HepG2 (cell line): ENCODE measurements around the gene SMTNL1. TPM values are rescaled to one million over a fixed set of nuclear protein-coding genes. Genes with fewer than 3 reads are reported as not detected.

ENCODE experiments used
- ATF4 ChIP-seq, 2 experiments: fragments of 450-650 bp in 1 of 2; sonication (generic) in 1 of 2; formaldehyde crosslinking; IDR thresholded peaks; 2 replicates each; pipeline versions ENCODE4 v1.5.0 to v1.8.0; 2020 to 2022; ENCODE audit warnings: mild to moderate bottlenecking in 1 of 2, missing genetic modification reagents in 1 of 2
- HNF1B ChIP-seq: sonication (generic); formaldehyde crosslinking; IDR thresholded peaks from 2 replicates; pipeline ENCODE4 v1.5.1; 2020; ENCODE audit warnings: mild to moderate bottlenecking, moderate library complexity, missing genetic modification reagents
- KAT7 ChIP-seq: IDR thresholded peaks from 2 replicates; pipeline ENCODE4 v1.6.1; 2018; ENCODE audit warnings: borderline replicate concordance, missing compliant biosample characterization
- NR1H2 ChIP-seq: sonication (generic); formaldehyde crosslinking; IDR thresholded peaks from 2 replicates; pipeline ENCODE4 v1.8.1; 2022; ENCODE audit warnings: low read depth, missing genetic modification reagents, borderline replicate concordance
- PHF20 ChIP-seq: sonication (generic); formaldehyde crosslinking; IDR thresholded peaks from 2 replicates; pipeline ENCODE4 v1.5.0; 2020; ENCODE audit warnings: mild to moderate bottlenecking, missing genetic modification reagents
- SETDB1 ChIP-seq: sonication (generic); formaldehyde crosslinking; IDR thresholded peaks from 2 replicates; pipeline ENCODE4 v1.5.1; 2020; ENCODE audit warnings: missing genetic modification reagents, mild to moderate bottlenecking, borderline replicate concordance
- SMC3 ChIP-seq: IDR thresholded peaks from 2 replicates; pipeline ENCODE4 v1.6.1; 2011; ENCODE audit warnings: low read length, improper control_type of control experiment
- STAT6 ChIP-seq: sonication (generic); formaldehyde crosslinking; IDR thresholded peaks from 2 replicates; pipeline ENCODE4 v1.4.0; 2020; ENCODE audit warnings: missing genetic modification reagents, mild to moderate bottlenecking, borderline replicate concordance
- ZFYVE20 ChIP-seq: sonication (generic); formaldehyde crosslinking; IDR thresholded peaks from 2 replicates; pipeline ENCODE4 v1.8.0; 2023; ENCODE audit warnings: low read depth, mild to moderate bottlenecking, moderate library complexity, missing genetic modification reagents, borderline replicate concordance
- ZNF30 ChIP-seq: sonication (generic); formaldehyde crosslinking; IDR thresholded peaks from 2 replicates; pipeline ENCODE4 v1.5.0; 2020; ENCODE audit warnings: mild to moderate bottlenecking, missing genetic modification reagents
- ZNF766 ChIP-seq: sonication (generic); formaldehyde crosslinking; IDR thresholded peaks from 2 replicates; pipeline ENCODE4 v1.5.0; 2020; ENCODE audit warnings: missing genetic modification reagents, borderline replicate concordance
- polyA plus RNA-seq, 8 experiments: library from polyadenylated mRNA; depleted of rRNA in 3 of 8; stranded (reverse) in 7 of 8; unstranded in 1 of 8; fragments of >200 nt; fragmentation: Illumina TruSeq in 4 of 8; extraction: Trizol in 4 of 8; gene quantifications; 2 replicates each; pipeline versions ENCODE4 v1.2.1 to v1.2.3, GENCODE V29; 2011 to 2016; ENCODE audit warnings: low read depth in 4 of 8, missing spikeins in 1 of 8, mixed read lengths in 1 of 8; ENCODE audit not compliant: insufficient read depth in 1 of 8
- total RNA-seq, 5 experiments: library from RNA; depleted of rRNA; stranded (reverse); fragments of >200 nt; fragmentation: Illumina TruSeq; extraction: Trizol; gene quantifications; 2 replicates each; pipeline ENCODE4 v1.2.3, GENCODE V29; 2016; ENCODE audit warnings: low read depth in 1 of 5
- TF ChIP-seq, protein P1 (sequence below): fragments of 450-650 bp; IDR thresholded peaks from 2 replicates; pipeline ENCODE4 v1.6.1; 2017
- TF ChIP-seq, protein P2 (sequence below): sonication (generic); formaldehyde crosslinking; IDR thresholded peaks from 2 replicates; pipeline ENCODE4 v1.4.0; 2020; ENCODE audit warnings: missing genetic modification reagents, borderline replicate concordance

The SMTNL1 gene
- total and polyA plus RNA-seq, 2 of the 13 experiments (the other 11 are each of a cell fraction or from before 2014, with no cell fraction given), result 0.04 TPM; not detected in 1

GRCh38 chr11:57530596-57531507 is 6.5 kb upstream of the SMTNL1 start, which contains the start of gene TIMM10 (continued):
- TF ChIP-seq, protein P1, sequence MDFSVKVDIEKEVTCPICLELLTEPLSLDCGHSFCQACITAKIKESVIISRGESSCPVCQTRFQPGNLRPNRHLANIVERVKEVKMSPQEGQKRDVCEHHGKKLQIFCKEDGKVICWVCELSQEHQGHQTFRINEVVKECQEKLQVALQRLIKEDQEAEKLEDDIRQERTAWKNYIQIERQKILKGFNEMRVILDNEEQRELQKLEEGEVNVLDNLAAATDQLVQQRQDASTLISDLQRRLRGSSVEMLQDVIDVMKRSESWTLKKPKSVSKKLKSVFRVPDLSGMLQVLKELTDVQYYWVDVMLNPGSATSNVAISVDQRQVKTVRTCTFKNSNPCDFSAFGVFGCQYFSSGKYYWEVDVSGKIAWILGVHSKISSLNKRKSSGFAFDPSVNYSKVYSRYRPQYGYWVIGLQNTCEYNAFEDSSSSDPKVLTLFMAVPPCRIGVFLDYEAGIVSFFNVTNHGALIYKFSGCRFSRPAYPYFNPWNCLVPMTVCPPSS, result no peak
- TF ChIP-seq, protein P2, sequence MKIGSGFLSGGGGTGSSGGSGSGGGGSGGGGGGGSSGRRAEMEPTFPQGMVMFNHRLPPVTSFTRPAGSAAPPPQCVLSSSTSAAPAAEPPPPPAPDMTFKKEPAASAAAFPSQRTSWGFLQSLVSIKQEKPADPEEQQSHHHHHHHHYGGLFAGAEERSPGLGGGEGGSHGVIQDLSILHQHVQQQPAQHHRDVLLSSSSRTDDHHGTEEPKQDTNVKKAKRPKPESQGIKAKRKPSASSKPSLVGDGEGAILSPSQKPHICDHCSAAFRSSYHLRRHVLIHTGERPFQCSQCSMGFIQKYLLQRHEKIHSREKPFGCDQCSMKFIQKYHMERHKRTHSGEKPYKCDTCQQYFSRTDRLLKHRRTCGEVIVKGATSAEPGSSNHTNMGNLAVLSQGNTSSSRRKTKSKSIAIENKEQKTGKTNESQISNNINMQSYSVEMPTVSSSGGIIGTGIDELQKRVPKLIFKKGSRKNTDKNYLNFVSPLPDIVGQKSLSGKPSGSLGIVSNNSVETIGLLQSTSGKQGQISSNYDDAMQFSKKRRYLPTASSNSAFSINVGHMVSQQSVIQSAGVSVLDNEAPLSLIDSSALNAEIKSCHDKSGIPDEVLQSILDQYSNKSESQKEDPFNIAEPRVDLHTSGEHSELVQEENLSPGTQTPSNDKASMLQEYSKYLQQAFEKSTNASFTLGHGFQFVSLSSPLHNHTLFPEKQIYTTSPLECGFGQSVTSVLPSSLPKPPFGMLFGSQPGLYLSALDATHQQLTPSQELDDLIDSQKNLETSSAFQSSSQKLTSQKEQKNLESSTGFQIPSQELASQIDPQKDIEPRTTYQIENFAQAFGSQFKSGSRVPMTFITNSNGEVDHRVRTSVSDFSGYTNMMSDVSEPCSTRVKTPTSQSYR (CRISPR knock-in tag), result no peak
- no peak for TF ChIP-seq ZNF30 (CRISPR knock-in tag)
- no peak for TF ChIP-seq ZFYVE20 (CRISPR knock-in tag)
- no peak for TF ChIP-seq KAT7 (CRISPR knock-in tag)
- no peak for TF ChIP-seq SETDB1
- 0 out of 2 replicates have a peak, but pooled peaks have one; percentile 1 for TF ChIP-seq SMC3
- no peak for TF ChIP-seq STAT6 (CRISPR knock-in tag)
- TF ChIP-seq HNF1B (CRISPR knock-in tag), result peak; percentile 65; the same call in 1 of the 2 replicates
- no peak for TF ChIP-seq NR1H2 (CRISPR knock-in tag)
- TF ChIP-seq ATF4 (CRISPR knock-in tag; IDR thresholded peaks at IDR 0.05), result peak in 1 of 2 experiments; percentile 66; a peak in 1 of 4 replicates
- no peak for TF ChIP-seq ZNF766 (CRISPR knock-in tag)
- TF ChIP-seq PHF20, result peak; percentile 93
